ENCODE measurements around the gene HSP90AB1. TPM values are rescaled to one million over a fixed set of nuclear protein-coding genes. Genes with fewer than 3 reads are reported as not detected.
"Not testable (repeated sequence)": the region's sequence is repeated elsewhere in the genome, so short reads cannot be mapped to it uniquely, and the experiment has no call there.

The HSP90AB1 gene
- total RNA-seq, 1 experiment from 2014 or later = 2,544 TPM

DNA sequence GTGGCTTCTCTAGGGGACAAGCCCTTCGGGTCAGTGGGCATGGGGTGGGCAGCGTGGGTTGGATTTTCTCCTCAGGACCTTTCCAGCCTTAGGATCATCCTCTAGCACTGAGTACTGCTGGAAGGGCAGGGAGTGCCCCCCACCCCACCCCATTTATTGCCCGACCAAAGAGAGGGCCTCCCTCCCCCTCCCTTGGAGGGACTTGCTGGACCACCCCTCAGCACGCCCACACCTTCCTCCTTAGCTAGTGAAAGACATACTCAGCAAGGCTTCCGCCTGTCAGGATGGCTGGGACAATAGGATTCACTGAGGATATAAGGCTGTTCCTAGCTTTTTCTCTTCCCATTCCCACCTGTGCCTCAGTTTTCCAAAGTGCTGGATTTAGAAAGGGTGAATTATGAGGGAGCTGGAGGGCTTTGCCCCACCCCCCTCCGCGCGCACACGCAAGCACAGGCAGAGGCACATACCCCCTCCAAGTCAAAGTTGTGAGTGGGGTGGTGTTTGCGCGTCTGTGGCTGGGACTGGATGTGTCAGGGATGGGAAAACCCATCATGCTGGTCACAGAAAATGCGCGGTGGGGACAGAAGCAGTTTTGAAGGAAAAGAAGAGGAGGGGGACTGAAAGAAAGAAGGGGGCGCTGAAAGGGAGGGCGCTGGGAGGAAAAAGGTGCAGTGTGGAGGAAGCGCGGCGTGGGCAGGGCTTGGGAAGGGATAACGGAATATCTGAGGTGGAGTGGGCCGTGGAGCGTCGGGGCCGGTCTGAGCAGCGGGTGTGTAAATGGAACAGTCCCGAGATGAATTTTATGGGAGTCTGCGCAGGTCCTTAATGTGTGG lies 24.2 kb upstream of the HSP90AB1 start:
- DNase-seq (ENCODE audit: low spot score) = no peak

DNA sequence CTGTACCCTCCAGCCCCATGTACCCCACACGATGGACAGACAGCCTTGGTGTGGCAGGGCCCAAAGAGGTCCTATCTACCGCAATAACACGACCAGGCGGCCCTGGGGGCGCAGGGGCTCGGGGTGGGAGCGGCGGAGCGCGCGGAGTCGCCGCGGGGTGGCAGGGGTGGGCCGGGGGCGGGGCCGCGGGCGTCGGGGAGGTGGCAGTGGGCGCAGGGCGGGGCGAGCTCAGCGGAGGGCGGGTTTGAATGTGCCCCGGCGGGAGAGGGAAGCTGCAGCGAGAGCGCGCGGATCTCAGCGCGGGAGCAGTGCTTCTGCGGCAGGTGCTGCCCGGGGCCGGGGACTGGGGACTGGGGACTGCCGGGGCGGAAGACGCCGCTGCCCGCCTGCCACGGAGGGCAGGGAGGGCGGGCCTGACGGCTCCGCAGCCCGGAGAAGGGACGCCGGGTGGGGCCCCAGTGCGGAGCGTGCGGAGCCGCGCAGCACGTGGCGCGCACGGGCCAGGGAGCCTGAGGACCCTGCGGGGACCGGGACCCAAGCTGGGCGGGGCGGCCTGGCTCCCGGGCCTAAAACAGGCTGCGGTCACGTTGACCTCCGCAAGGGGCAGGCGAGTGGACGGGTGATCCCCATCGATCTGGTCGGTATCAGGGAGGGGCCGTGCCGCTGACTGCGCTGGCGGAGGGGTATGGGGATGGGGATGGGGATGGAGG lies 23.4 kb upstream of the HSP90AB1 start, which contains the start of gene SLC29A1:
TSS of gene SLC29A1 (plus strand) at position 277 of the 710 bp plus-strand sequence. CDS start 3,719 bp downstream, outside the sequence.
- peak; percentile 45 for DNase-seq (ENCODE audit: low spot score)

DNA sequence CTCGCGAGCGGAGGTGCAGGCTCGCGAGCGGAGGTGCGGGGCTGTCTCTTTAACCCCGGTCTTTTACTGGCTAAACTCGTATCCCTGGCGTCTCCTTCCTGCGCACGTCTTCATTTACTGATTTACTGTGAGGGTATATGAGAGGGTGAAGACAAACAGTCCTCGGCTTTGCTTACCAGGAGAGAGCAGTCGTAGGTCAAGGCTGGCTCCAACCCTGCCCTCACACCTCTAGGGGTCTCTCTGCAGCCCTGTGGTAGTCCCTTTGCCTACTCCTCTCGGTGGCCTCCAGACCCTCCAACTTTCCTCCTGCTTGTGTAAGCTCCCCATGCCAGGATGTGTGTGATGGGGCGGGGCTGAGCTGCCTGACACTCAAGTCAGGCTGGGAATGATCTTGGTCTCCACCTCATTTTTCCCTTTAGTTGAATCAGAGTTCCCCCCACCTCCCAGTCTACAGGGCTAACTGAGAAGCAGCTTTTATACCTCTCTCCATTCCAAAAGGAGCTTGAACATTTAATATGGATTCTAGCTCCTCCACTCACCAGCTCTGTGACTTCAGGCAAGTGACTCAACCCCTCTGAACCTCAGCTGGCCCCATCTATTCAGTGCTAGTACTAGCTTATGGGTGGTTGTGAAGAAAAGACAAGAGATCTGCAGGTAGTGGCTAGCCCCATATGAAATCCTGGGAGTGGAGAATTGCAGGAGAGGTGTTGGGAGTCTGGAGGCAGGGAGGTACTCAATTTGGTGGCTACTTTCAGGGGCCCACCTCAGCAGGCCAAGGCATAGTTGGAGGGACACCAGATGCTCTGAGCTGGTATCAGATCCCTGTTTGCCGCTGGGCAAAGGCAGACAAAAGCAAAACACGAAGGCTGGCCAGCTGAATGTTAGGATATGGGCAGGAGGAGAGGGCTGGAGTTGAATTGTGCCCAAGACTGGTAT lies 22.6 kb upstream of the HSP90AB1 start:
- peak; percentile 34 for DNase-seq (ENCODE audit: low spot score)

DNA sequence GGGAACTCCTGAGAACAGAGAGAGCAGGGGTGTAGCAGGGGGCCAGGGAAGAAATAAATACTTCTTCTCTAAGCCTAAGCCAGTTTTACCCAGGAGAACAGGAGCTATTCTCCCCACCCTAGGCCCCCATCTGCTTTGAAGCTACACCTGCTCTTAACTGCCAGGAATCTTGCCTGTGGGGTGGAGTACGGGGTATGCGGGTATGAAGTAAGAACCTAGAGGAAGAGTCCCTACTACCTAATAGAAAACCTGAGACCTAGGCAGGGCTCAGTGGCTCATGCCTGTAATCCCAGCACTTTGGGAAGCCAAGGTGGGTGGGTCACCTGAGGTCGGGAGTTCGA lies 22.0 kb upstream of the HSP90AB1 start:
- DNase-seq (ENCODE audit: low spot score) = no peak

DNA sequence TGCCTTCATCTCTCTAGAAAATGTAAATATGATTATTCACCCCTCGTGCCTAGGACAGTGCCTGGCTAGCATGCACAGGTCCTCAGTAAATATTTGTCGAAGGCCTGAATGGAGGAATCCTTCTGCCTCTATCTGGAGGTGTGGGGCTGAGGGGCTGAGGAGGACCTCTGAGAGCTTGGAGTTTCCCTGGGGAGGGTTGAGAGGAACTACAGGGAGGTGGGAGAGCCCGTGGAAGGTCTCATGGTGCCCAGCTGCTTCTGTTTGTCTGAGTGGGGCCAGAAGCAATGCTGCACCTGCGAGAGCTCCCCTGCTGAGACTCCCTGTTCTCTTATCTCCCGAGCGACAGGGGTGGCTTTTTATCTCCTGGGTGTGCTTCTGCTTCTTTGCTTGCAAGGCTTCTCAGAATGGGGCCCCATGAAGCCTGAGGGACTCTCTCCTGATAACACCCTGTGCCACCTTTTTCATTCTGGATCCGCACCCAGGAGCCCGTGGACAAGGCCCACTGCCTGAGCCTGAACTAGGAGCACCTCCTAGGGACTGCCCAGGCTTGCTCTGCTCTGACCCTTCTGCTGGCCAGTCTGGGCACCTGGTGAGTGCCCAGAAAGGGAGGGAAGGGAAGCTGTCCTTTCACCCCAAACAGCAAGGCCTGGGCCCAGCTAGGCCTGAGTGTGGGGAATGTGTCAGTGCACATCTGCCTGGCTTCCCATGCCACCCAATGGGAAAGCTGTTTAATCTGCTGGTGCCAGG lies 21.1 kb upstream of the HSP90AB1 start:
- no peak for DNase-seq (ENCODE audit: low spot score)

DNA sequence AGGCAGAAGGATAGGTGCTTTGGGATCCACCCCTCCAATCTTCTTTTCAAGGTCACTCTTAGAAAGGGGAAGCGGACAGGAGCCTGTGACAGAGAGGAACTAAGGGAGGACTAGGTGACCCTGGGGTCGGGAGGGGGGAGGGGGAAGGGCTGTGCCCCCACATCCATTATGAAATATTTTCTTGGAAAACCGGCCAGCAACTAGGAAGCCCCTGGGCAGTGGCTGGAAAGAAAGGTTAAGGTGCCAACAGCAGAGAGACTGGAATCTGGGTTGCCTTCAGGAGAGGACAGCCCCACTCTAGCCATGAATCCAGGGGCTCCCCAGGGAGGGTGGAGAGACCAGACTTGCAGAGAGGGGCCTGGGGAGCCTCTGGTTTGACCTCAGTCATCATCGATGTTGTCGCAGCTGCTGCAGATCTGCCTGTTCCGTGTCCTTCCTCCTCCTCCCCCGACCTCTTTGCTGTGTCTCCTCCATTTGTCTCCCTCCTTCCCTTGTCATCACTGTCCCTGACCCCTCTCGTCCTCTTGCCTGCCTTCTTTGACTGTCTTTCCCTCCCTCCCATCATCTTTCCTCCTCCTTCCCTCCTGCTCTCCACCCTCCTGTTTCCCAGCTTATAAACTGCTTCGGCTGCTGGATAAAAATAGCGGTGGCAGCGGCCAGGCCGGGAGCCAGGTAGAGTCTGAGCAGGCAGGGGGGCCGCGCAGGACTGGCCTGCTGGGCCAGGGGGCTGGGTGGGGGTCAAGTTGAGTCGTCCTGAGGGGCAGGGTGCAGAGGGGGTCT lies 20.3 kb upstream of the HSP90AB1 start:
- DNase-seq (ENCODE audit: low spot score) = no peak

DNA sequence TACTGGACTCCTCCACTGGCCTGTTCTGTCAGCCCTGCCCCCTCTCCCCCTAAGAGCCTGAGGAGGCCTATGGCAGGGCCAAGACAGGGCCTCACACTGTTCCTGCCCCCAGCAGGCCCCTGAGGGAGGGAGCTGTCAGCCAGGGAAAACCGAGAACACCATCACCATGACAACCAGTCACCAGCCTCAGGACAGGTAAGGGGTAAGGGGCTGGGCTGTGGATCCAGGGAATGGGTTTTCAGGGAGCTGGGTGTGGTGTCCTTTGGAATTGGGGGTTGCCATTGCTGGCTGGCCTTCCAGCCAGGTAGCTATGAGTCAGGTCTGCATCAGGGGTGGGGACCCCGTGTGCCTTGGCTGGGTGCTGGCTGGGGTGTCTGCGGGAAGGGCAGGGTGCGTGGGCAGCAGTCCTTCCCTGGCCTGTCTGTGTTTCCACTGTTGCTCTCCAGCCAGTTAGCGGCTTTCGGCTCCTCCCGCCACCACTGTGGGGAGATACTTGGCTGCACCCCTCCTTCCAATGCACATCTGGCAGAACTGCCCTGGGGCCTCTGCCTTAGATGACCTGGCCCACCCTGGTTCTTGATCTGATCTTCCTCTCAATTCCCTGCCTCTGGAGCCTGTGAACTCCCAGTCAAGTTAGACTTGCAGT lies 19.6 kb upstream of the HSP90AB1 start:
- DNase-seq (ENCODE audit: low spot score) = no peak

DNA sequence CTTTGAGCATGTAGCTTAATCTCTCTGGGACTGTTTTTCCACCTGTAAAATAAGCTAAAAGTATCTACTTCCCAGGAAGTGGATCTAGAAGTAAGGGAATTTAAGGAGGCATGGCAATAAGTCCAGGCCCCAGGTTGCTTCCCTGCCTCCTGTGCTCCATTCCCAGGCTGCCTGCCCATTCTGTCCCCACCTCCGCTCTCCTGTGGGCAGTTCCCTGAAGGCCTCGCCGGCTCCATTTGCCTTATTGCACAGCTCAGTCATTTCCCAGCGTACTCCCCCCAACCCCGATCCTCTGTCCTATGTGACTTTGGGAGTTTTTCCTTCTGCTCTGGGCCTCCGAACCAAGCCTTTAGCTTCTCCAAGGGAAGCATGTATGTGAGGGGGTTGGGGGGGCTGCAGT lies 18.9 kb upstream of the HSP90AB1 start:
- no peak for DNase-seq (ENCODE audit: low spot score)

DNA sequence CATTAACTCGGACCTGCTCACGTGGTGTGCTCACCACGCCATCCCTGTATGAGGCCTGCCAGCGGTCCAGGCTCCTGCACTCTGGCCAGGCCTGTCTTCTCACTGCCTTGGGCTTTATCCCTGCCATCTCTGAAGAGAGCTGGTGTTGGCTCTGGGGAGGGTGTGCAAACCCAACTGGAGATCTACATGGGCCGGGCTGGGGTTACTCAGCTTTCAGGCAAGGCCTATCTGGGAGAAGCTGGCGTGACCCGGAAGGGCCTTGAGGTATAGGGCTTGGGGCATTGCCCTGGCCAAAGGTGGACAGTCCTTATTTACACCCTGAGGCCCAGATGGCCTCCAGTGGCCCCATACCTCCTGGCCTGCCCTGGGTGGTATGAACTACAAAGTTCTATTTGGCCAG lies 18.5 kb upstream of the HSP90AB1 start:
- DNase-seq (ENCODE audit: low spot score) = no peak

DNA sequence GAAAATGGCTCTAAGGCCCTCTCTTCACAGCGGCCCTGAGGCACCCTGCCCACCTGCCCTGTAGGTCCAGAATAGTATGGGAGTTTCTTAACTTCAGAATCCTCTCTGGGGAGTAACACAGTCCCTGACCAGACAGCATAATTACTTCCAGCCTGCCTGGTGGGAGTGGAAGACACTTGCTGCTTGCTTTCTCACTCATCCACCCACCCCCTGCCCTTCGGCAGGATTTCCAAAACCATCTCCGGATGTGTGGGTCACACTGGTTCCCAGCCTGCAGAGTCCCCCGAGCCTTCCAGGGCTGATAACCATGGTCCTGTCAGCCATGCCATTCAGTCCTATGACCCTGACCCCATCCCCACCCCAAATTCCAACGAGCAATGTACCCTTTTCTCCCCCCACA lies 18.1 kb upstream of the HSP90AB1 start:
- no peak for DNase-seq (ENCODE audit: low spot score)

DNA sequence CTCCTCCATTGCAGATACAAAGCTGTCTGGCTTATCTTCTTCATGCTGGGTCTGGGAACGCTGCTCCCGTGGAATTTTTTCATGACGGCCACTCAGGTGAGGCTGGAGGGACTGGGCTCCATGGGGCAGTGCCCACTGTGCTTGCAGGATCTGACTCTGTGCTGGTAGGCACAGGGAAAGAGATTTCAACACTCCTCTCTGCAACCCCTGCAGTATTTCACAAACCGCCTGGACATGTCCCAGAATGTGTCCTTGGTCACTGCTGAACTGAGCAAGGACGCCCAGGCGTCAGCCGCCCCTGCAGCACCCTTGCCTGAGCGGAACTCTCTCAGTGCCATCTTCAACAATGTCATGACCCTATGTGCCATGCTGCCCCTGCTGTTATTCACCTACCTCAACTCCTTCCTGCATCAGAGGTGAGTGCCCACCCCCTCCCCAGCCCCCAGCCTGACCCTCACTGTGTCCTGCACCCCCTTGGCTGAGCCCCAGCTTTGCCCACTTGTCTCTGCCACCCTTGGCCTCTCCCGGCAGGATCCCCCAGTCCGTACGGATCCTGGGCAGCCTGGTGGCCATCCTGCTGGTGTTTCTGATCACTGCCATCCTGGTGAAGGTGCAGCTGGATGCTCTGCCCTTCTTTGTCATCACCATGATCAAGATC lies 17.4 kb upstream of the HSP90AB1 start:
- no peak for DNase-seq (ENCODE audit: low spot score)

DNA sequence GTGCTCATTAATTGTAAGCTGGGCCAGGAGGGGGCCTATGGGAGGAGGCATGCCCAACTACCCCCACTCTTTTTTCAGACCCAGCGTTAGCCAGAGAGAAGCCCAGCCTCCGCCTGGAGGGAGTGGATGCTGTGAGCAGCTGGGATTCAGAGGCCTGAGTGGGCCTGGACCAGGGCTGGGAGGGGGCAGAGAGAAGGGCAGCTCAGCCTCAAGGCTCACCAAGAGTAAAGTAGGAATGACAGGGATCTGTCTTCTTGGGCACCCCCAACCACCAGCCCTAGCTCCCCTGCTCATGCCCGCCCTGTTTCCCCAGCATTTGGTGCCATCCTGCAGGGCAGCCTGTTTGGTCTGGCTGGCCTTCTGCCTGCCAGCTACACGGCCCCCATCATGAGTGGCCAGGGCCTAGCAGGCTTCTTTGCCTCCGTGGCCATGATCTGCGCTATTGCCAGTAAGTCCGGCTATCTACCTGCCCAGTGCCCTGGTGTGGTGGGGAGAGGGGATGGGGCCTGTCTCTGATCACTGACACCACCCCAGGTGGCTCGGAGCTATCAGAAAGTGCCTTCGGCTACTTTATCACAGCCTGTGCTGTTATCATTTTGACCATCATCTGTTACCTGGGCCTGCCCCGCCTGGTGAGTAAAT lies 16.7 kb upstream of the HSP90AB1 start:
- DNase-seq (ENCODE audit: low spot score) = no peak

DNA sequence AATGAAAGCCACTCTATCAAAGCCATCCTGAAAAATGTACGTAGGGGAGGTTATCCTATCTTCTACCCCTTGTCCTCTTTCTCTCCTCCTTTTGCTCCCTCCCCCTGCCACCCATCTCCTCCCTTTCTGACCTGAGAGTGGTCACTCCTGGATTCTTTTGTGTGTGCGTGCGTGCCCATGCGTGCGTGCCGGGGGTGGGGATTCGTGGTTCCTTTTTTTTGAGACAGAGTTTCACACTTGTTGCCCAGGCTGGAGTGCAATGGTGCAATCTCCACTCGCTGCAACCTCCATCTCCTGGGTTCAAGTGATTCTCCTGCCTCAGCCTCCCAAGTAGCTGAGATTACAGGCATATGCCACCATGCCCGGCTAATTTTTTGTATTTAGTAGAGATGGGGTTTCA lies 15.5 kb upstream of the HSP90AB1 start:
- not testable (repeated sequence) for DNase-seq (ENCODE audit: low spot score)

DNA sequence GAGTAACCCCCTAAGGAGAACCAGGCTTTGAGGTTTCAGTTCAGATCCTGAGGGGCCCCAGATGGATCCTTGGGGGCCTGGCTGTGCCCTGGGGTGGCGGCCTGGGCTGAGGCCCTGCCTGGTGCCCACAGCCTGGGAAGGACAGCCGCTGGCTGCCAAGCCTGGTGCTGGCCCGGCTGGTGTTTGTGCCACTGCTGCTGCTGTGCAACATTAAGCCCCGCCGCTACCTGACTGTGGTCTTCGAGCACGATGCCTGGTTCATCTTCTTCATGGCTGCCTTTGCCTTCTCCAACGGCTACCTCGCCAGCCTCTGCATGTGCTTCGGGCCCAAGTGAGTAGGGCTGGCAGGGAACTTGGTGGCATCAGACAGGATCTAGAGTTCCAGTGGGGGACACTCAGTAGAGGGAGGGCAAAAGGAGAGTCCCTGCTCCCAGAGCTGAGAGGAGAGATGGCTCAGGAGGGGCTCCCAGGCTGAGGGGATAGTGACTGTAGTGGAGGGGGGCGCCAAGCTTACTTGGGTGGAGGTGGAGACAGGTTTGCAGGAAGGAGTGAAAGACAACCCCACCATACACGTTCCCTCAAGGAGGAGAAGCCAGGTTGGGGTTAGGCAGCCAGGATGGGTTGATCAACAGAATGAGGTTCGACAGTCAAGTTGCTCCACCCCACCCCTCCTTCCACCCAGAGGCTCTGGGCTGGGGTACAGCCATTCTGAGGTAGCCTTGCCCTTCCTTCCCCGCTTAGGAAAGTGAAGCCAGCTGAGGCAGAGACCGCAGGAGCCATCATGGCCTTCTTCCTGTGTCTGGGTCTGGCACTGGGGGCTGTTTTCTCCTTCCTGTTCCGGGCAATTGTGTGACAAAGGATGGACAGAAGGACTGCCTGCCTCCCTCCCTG lies 14.0 kb upstream of the HSP90AB1 start:
- DNase-seq (ENCODE audit: low spot score) = no peak

DNA sequence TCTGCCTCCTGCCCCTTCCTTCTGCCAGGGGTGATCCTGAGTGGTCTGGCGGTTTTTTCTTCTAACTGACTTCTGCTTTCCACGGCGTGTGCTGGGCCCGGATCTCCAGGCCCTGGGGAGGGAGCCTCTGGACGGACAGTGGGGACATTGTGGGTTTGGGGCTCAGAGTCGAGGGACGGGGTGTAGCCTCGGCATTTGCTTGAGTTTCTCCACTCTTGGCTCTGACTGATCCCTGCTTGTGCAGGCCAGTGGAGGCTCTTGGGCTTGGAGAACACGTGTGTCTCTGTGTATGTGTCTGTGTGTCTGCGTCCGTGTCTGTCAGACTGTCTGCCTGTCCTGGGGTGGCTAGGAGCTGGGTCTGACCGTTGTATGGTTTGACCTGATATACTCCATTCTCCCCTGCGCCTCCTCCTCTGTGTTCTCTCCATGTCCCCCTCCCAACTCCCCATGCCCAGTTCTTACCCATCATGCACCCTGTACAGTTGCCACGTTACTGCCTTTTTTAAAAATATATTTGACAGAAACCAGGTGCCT lies 13.3 kb upstream of the HSP90AB1 start:
- no peak for DNase-seq (ENCODE audit: low spot score)

DNA sequence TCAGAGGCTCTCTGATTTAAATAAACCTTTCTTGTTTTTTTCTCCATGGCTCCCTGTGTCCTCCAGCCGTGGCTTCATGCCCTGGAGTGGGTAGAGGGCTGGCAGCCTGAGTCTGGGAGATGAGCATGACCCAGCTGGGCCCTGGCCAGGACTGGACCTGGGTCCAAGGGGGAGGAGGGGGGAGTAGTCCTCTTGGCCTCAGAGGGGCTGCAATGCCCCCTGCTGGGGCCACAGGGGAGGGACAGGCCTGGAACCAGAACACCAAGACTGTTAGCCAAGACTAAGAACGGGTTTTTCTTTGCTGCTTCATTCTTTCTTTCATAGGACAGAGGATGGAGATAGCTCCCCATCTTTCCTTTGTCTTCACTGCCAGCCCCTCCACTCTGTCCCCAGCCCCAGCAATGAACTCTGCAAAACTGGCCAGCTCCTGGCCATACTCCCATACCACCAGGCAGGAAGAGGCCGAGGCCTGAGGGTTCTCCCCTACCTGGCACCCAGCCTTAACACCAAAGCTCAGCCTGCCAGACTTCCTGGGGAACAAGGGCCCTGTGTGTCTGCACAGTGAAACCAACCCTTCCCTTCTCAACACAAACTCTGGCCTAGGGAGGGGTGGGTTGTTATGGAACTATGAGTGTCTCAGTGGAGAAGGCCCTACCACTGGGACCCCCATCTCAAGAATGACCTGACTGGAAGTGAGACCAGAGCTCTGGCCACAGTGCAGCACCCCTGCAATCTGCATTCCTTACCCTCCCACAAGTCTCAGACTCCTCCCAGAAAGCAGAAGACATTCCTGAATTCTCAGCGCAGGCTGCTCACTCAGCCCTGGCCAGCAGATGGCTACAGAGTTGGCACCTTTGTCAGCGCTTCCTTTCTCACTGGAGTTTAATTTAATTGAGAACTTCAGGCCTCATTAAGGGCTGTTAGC lies 12.5 kb upstream of the HSP90AB1 start:
- peak; percentile 81 for DNase-seq (ENCODE audit: low spot score)

DNA sequence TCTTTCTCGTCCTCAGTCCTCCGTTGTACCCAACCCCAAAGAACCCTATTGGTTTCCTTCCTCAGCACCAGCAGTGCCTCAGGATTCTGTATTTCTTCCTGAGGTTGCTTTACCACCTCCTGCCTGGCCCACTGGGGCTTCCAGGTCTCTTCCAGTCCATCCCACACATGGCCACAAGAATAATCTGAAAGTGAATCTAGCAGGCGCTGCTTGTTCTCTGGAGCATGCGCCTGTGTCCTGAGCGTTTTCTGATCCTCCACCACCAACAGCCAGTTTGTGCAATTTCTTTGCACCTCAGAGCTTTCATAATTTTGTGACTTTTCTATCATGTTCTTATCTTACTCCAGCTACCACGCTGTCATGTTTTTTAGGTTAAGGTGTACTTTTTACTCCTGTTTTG lies 11.6 kb upstream of the HSP90AB1 start:
- no peak for DNase-seq (ENCODE audit: low spot score)

Measured in A172 (cell line).